ENCODE results near the gene NUFIP1.

GRCh38 chr13:44967704-44968433, 21.4 kb downstream of the NUFIP1 start:
- TF ChIP-seq POLR2A (IDR thresholded peaks at IDR 0.05; ENCODE audit: extremely low read depth, insufficient read length): no peak
- no peak for TF ChIP-seq MAX (IDR thresholded peaks at IDR 0.05; ENCODE audit: low read depth, low read length)
- TF ChIP-seq, protein P1, sequence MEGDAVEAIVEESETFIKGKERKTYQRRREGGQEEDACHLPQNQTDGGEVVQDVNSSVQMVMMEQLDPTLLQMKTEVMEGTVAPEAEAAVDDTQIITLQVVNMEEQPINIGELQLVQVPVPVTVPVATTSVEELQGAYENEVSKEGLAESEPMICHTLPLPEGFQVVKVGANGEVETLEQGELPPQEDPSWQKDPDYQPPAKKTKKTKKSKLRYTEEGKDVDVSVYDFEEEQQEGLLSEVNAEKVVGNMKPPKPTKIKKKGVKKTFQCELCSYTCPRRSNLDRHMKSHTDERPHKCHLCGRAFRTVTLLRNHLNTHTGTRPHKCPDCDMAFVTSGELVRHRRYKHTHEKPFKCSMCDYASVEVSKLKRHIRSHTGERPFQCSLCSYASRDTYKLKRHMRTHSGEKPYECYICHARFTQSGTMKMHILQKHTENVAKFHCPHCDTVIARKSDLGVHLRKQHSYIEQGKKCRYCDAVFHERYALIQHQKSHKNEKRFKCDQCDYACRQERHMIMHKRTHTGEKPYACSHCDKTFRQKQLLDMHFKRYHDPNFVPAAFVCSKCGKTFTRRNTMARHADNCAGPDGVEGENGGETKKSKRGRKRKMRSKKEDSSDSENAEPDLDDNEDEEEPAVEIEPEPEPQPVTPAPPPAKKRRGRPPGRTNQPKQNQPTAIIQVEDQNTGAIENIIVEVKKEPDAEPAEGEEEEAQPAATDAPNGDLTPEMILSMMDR (IDR thresholded peaks at IDR 0.05; ENCODE audit: low read depth, low read length): no peak
